Tibial artery (tissue), 4 donors: Measurements from ENCODE around the gene TUBA1B.

Source experiments
- DNase-seq, 2 donors: peaks; one replicate each; pipeline ENCODE4 v3.0.0-alpha.2; 2019
- H3K27ac ChIP-seq, 2 donors: fragments of 200-600 bp; sonication (generic) in 1 of 2; 1 replicate in 1 of 2; 2 replicates in 1 of 2; pipeline ENCODE4 v1.5.1; 2018 to 2019; ENCODE audit warnings: mild to moderate bottlenecking in 1 of 2
- H3K27me3 ChIP-seq, 2 donors: fragments of 200-600 bp; sonication (generic) in 1 of 2; one replicate each; pipeline versions ENCODE4 v1.5.1 to v1.6.0; 2016 to 2019
- H3K36me3 ChIP-seq, 3 donors: fragments of 200-600 bp; sonication (generic) in 2 of 3; one replicate each; pipeline ENCODE4 v1.5.1; 2016 to 2019; ENCODE audit warnings: mild to moderate bottlenecking in 2 of 3
- H3K4me1 ChIP-seq, 4 donors: fragments of 200-600 bp; sonication (generic) in 2 of 4; 1 replicate in 3 of 4; 2 replicates in 1 of 4; pipeline ENCODE4 v1.5.1; 2016 to 2019
- H3K4me3 ChIP-seq, 2 donors: fragments of 200-600 bp; sonication (generic) in 1 of 2; 1 replicate in 1 of 2; 2 replicates in 1 of 2; pipeline ENCODE4 v1.5.1; 2018 to 2019; ENCODE audit warnings: mild to moderate bottlenecking in 2 of 2
- H3K9me3 ChIP-seq, 3 donors: fragments of 200-600 bp; sonication (generic) in 1 of 3; one replicate each; pipeline ENCODE4 v1.5.1; 2016 to 2019
- intact Hi-C: fragments of 100-400 bp; cut with DNase I; formaldehyde crosslinking; loops from one replicate; pipeline ENCODE4 v1.15.0; 2023; ENCODE audit warnings: low total_unique reads
- TF ChIP-seq, protein P1 (sequence below), 2 experiments: fragments of 200-600 bp in 1 of 2; fragments of 450-650 bp in 1 of 2; IDR thresholded peaks; one replicate each; pipeline ENCODE4 v1.5.1; 2017 to 2019; ENCODE audit warnings: antibody characterized with exemption in 2 of 2, mild to moderate bottlenecking in 1 of 2, moderate library complexity in 1 of 2

The TUBA1B gene

DNA sequence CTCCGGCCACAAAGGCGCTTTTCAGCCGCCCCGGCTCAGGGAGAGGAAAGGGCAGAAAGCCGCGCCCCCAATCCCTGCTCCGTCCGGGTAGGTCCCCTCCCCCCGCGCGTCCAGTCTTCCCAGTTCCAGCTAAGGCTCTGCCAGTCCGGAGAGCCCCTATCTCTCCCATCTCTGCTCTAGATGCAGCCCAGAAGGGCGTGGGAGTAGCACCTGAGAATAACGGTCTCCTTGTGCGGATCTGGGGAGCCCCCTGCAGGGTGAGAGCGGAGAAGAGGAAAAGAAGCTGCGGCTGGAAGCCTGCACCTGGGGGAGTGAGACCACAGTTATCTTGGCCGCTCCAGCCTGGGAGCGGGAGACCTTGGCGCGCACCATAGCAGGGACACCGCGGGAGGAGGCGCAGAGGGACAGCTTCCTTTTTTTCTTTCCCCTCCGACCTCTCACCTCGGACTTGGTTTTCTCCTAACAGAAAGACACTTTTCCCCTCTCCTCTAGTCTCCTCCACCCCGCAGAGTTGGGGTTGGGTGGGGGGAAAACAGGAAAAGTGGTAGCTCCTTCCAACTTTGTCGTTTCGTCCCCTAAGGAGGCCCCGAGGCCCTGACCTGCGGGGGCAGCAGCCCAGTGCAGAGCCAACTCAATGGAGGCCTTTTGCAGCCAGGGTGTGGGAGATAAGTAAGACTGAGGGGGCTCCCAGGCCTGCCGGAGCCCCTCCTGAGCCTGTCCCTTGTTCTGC is 38.9 kb downstream of the TUBA1B start:
- Histone ChIP-seq H3K27ac (no peak overlapping the region), H3K4me1 (peaks cover 0 to 58% (median 52%) of the 10 kb centered on the region in 4 donors), H3K4me3 (peak overlapping the region in 1 of 2 donors; percentile 29), H3K27me3 (peaks cover 0 to 64% of the 10 kb centered on the region in 2 donors), H3K36me3 (peaks cover 7 to 14% (median 7%) of the 10 kb centered on the region in 3 donors), H3K9me3 (no peaks in the 10 kb centered on the region)
- no peak for DNase-seq
- TF ChIP-seq, protein P1, sequence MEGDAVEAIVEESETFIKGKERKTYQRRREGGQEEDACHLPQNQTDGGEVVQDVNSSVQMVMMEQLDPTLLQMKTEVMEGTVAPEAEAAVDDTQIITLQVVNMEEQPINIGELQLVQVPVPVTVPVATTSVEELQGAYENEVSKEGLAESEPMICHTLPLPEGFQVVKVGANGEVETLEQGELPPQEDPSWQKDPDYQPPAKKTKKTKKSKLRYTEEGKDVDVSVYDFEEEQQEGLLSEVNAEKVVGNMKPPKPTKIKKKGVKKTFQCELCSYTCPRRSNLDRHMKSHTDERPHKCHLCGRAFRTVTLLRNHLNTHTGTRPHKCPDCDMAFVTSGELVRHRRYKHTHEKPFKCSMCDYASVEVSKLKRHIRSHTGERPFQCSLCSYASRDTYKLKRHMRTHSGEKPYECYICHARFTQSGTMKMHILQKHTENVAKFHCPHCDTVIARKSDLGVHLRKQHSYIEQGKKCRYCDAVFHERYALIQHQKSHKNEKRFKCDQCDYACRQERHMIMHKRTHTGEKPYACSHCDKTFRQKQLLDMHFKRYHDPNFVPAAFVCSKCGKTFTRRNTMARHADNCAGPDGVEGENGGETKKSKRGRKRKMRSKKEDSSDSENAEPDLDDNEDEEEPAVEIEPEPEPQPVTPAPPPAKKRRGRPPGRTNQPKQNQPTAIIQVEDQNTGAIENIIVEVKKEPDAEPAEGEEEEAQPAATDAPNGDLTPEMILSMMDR (IDR thresholded peaks at IDR 0.05), result no peak
- intact Hi-C loops, result no loop called here

DNA sequence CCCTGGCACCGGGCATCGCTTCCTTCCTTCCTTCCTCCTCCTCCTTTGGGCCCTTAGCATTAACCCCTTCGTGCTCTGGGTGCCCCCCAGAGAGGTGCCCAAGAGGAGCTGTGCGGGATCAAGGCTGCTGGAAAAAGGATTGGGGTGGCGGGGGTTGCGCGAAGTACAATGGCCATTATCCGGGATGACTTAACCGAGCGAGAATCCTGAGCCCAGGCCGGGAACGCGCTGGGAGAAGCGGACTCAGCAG is 39.4 kb downstream of the TUBA1B start:
- no peak for DNase-seq
- peaks cover 0 to 58% (median 52%) of the 10 kb centered on the region in 4 donors for H3K4me1 ChIP-seq
- intact Hi-C loops, result no loop called here
- peaks cover 2 to 9% (median 3%) of the 10 kb centered on the region in 3 donors for H3K36me3 ChIP-seq
- TF ChIP-seq, protein P1 (IDR thresholded peaks at IDR 0.05), result no peak
- H3K27me3 ChIP-seq, result peaks cover 0 to 64% of the 10 kb centered on the region in 2 donors
- H3K4me3 ChIP-seq, result peak overlapping the region in 1 of 2 donors; percentile 29
- H3K27ac ChIP-seq, result no peak overlapping the region
- H3K9me3 ChIP-seq, result no peaks in the 10 kb centered on the region

DNA sequence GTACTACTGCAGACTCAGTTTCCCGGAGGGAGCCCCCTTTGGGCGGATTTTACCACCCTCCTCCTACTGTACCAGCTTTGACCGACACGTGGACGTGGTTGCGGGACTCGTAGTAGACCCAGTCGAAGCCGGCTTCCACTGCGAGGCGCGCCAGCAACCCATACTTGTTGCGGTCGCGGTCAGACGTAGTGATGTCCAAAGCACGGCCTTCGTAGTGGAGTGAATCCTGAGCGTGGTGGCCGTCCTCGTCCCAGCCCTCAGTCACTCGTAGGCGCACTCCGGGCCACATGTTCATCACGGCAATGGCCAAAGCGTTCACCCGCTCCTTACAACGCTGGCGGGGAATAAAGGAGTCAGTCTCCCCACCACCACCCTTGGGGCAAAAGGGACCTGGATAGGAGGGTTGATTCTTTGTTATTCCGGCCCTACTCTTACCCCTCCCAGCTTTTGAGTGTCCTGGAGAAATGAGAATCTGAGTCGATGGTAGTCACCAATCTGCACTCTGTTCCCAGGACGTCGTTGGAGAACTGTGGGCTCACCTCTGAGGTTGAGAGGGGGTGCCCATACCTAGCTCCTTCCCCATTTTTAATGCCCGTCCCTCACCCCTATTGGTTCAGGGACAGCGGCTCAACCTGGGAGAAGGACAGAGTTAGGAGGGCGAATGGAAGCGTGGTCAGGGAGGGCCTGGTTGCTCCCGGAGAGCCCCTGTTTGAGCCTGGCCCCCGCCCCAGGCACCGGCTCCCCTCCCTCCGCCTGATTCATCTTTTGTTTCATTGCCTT is 39.9 kb downstream of the TUBA1B start:
- H3K27me3 ChIP-seq, result peaks cover 0 to 64% of the 10 kb centered on the region in 2 donors
- H3K27ac ChIP-seq, result no peak overlapping the region
- TF ChIP-seq, protein P1 (IDR thresholded peaks at IDR 0.05), result no peak
- DNase-seq, result no peak
- H3K36me3 ChIP-seq, result peaks cover 0 to 4% (median 0%) of the 10 kb centered on the region in 3 donors
- peaks cover 0 to 58% (median 52%) of the 10 kb centered on the region in 4 donors for H3K4me1 ChIP-seq
- H3K4me3 ChIP-seq, result no peak overlapping the region
- H3K9me3 ChIP-seq, result no peaks in the 10 kb centered on the region
- intact Hi-C loops, result no loop called here

GRCh38 chr12:49089821-49090773 is 41.1 kb downstream of the TUBA1B start:
- Histone ChIP-seq H3K4me1 (peaks cover 0 to 55% (median 51%) of the 10 kb centered on the region in 4 donors), H3K4me3 (peak overlapping the region; percentile 11 to 49), H3K36me3 (no peaks in the 10 kb centered on the region), H3K27me3 (peaks cover 0 to 64% of the 10 kb centered on the region in 2 donors), H3K9me3 (no peaks in the 10 kb centered on the region), H3K27ac (no peak overlapping the region)
- TF ChIP-seq, protein P1 (IDR thresholded peaks at IDR 0.05), result peak in 1 of 2 experiments; percentile 5
- DNase-seq, result peak; percentile 37 to 72
- intact Hi-C loops, result loop anchor here (2.0 to 5.0 kb wide), 2 partner anchors 32 to 145 kb away; no protein-coding TSS in a partner anchor

GRCh38 chr12:49088932-49089330 is 42.3 kb downstream of the TUBA1B start:
- TF ChIP-seq, protein P1 (IDR thresholded peaks at IDR 0.05), result no peak
- Histone ChIP-seq H3K4me3 (no peak overlapping the region), H3K36me3 (no peaks in the 10 kb centered on the region), H3K9me3 (no peaks in the 10 kb centered on the region), H3K27ac (no peak overlapping the region), H3K27me3 (peaks cover 0 to 52% of the 10 kb centered on the region in 2 donors), H3K4me1 (peaks cover 0 to 44% (median 40%) of the 10 kb centered on the region in 4 donors)
- no peak for DNase-seq
- intact Hi-C loops, result loop anchor here (2.0 to 5.0 kb wide), 2 partner anchors 33 to 146 kb away; no protein-coding TSS in a partner anchor
